Measurements from ENCODE around the gene WDR35.

Gene WDR35

DNA sequence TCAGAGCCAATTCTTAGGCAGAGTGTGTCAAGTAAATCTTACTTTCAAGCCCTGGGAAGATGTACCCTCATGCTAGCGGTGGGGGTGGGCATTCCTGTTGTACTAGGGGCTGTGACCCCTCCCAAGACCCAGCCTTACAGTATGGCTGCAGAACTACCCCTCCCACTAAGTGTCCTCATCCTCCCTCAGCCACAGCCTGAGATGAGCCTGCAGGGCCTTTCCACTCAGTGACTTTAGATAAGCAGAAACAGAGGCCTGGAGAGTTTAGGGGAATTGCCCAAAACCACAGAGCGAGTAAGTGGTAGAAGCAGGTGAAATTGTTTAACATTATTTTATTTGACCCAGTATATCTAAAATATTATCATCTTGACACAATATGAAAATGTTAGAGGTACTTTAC lies 124.8 kb downstream of the WDR35 start:
- no peak for DNase-seq

- DNase-seq: no peak
Observed at GRCh38 chr2:19864381-19864780, 125.5 kb downstream of the WDR35 start.

DNA sequence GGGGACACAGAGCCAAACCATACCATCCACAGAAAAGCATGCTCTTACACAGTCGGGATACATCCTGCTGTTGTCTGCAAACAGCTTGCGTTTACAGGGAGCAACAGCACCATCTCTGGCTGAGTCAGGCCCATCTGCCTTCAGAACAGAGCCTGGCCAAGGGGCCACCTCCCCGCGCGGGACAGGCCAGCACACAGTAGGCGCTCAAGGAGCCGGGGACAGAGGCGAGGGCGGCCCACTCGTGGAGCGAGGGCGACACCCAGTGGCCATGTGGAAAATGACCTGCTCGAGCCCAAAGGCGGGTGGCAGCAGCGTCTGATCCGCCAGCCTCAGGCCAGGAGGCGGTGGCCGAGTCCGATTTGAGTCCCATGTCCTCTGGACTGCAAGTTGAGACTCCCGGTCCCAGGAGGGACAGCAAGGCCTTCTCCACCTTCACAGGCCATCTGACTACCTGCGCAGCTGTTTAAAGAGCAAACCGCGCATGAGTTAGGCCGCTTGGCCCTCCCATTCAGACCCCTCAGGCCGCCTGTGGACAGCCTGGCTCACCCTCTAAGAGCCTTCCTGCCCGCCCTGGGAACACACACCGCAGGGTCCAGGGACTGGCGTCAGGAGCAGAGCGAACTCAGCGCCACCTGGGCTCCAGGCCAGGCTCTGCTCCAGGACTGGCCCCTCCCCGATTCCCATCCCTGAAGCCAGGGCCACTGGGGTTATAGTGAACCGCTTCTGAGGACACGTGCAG lies 126.4 kb downstream of the WDR35 start:
- peak; percentile 71 to 76 for DNase-seq

DNA sequence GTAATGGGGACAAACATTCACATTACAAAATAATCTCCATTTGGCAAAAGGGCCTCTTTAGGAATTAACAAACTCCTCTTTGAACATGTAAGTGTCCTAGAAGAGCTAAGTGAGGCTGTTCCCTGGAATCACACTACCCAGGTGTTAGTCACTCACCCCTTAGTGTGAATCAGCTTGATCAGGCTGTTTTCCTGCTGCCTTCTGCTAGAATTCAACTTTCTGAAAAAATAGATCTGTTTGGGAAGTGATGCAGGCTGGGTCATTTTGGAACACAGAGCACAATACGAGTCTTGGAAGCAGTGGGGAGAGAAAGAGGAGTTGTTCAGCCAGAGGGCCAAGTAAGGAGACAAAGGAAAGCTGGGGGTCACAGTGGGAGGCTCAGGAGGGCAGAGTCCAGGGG lies 128.1 kb downstream of the WDR35 start:
- no peak for DNase-seq
